Chondrocyte (in vitro differentiated cells): ENCODE measurements around the gene AMPD1. TPM values are rescaled to one million over a fixed set of nuclear protein-coding genes. Genes with fewer than 3 reads are reported as not detected.

Experiments used
- DNase-seq: peaks from one replicate; pipeline ENCODE4 v3.0.0; 2021; ENCODE audit warnings: mixed read lengths, low spot score
- H3K27ac Mint-ChIP-seq: one replicate; pipeline ENCODE4 v1.8.0; 2021; ENCODE audit warnings: mild to moderate bottlenecking, moderate library complexity, mixed read lengths; ENCODE audit not compliant: unreplicated experiment
- H3K27me3 Mint-ChIP-seq: 2 replicates; pipeline ENCODE4 v1.8.0; 2021; ENCODE audit warnings: low read depth, mixed read lengths
- H3K36me3 Mint-ChIP-seq: 2 replicates; pipeline ENCODE4 v1.8.0; 2021; ENCODE audit warnings: low read depth, mixed read lengths
- H3K4me1 Mint-ChIP-seq: 2 replicates; pipeline ENCODE4 v1.8.0; 2021; ENCODE audit warnings: low read depth, mild to moderate bottlenecking, mixed read lengths
- H3K4me3 Mint-ChIP-seq: one replicate; pipeline ENCODE4 v1.8.0; 2021; ENCODE audit warnings: mild to moderate bottlenecking, moderate library complexity, mixed read lengths; ENCODE audit not compliant: unreplicated experiment
- H3K9me3 Mint-ChIP-seq: 2 replicates; pipeline ENCODE4 v1.8.0; 2021; ENCODE audit warnings: low read depth, mixed read lengths
- CTCF ChIP-seq: fragments of 200-600 bp; sonication (generic); IDR thresholded peaks from 2 replicates; pipeline ENCODE4 v1.5.0; 2021; ENCODE audit warnings: antibody characterized with exemption, mild to moderate bottlenecking, moderate library complexity
- total RNA-seq: library from RNA; stranded (reverse); gene quantifications from 3 replicates; pipeline ENCODE4 v1.2.1, GENCODE V29; 2021

Gene AMPD1
- total RNA-seq, 1 donor from 2014 or later = not detected

- H3K9me3 Mint-ChIP-seq = no peaks in the 10 kb centered on the region
- peaks cover 7% of the 10 kb centered on the region for H3K4me1 Mint-ChIP-seq
- no peaks in the 10 kb centered on the region for H3K36me3 Mint-ChIP-seq
These were observed 4.3 kb downstream of the AMPD1 start for GRCh38 chr1:114691061-114691460.

GRCh38 chr1:114690148-114690547 is 5.2 kb downstream of the AMPD1 start:
- no peak for DNase-seq
- Mint-ChIP-seq H3K36me3 (no peaks in the 10 kb centered on the region), H3K4me3 (no peak overlapping the region), H3K27me3 (peaks cover 39% of the 10 kb centered on the region), H3K9me3 (no peaks in the 10 kb centered on the region), H3K27ac (no peak overlapping the region), H3K4me1 (peaks cover under 1% of the 10 kb centered on the region)
- TF ChIP-seq CTCF = no peak

More at GRCh38 chr1:114691061-114691460, 4.3 kb downstream of the AMPD1 start:
- Mint-ChIP-seq H3K27ac (no peak overlapping the region), H3K27me3 (peaks cover 35% of the 10 kb centered on the region), H3K4me3 (no peak overlapping the region)
- no peak for TF ChIP-seq CTCF
- no peak for DNase-seq

- H3K27me3 Mint-ChIP-seq = peaks cover 49% of the 10 kb centered on the region
- H3K27ac Mint-ChIP-seq = no peak overlapping the region
These were observed 6.8 kb downstream of the AMPD1 start for GRCh38 chr1:114688526-114688925.

GRCh38 chr1:114685851-114686250 is 9.5 kb downstream of the AMPD1 start:
- H3K27ac Mint-ChIP-seq = no peak overlapping the region
- no peaks in the 10 kb centered on the region for H3K4me1 Mint-ChIP-seq
- H3K4me3 Mint-ChIP-seq = no peak overlapping the region
- no peak for TF ChIP-seq CTCF
- no peaks in the 10 kb centered on the region for H3K36me3 Mint-ChIP-seq
- H3K27me3 Mint-ChIP-seq = peaks cover 55% of the 10 kb centered on the region
- DNase-seq = no peak
- H3K9me3 Mint-ChIP-seq = no peaks in the 10 kb centered on the region

More at GRCh38 chr1:114688526-114688925, 6.8 kb downstream of the AMPD1 start:
- DNase-seq = no peak
- no peaks in the 10 kb centered on the region for H3K36me3 Mint-ChIP-seq
- no peaks in the 10 kb centered on the region for H3K4me1 Mint-ChIP-seq
- no peak overlapping the region for H3K4me3 Mint-ChIP-seq
- TF ChIP-seq CTCF = no peak
- no peaks in the 10 kb centered on the region for H3K9me3 Mint-ChIP-seq

GRCh38 chr1:114677691-114678090 is 17.7 kb downstream of the AMPD1 start:
- peaks cover 47% of the 10 kb centered on the region for H3K27me3 Mint-ChIP-seq
- TF ChIP-seq CTCF = no peak

More at GRCh38 chr1:114677691-114678090, 17.7 kb downstream of the AMPD1 start:
- no peak for DNase-seq
- Mint-ChIP-seq H3K4me1 (no peaks in the 10 kb centered on the region), H3K36me3 (no peaks in the 10 kb centered on the region), H3K4me3 (no peak overlapping the region), H3K27ac (no peak overlapping the region), H3K9me3 (no peaks in the 10 kb centered on the region)
